Measurements from ENCODE around the gene RNF39. TPM values are rescaled to one million over a fixed set of nuclear protein-coding genes. Genes with fewer than 3 reads are reported as not detected.
"Not testable (repeated sequence)": the region's sequence is repeated elsewhere in the genome, so short reads cannot be mapped to it uniquely, and the experiment has no call there.

The RNF39 gene
- total RNA-seq, 1 donor from 2014 or later, result not detected

DNA sequence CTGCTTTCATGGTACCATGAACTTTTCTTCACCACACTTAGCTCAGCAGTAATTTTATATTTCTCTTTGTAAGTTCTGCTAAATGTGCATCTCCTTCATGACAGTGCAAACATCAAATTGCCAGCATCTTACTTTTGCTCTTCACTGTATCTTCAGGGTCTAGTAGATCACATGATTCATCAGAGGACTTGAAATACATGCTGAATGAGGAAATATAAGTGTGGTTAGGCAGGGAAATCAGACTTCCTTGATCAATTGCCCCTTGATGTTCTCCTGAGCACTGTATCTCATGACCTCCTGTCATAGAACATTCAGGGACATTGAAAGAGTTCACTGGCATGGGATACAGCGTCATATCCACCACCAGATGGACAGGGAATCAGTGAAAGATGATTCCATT, 39.8 kb downstream of the RNF39 start:
- ATAC-seq (no peak), DNase-seq (ENCODE audit: low spot score) (no peak)
- intact Hi-C loops (cut with DNase I), result no loop called here

GRCh38 chr6:30033440-30033839, 42.1 kb downstream of the RNF39 start:
- ATAC-seq; intact Hi-C loops (cut with DNase I); DNase-seq (ENCODE audit: low spot score): not testable (repeated sequence)

GRCh38 chr6:30031381-30031780, 44.2 kb downstream of the RNF39 start:
- DNase-seq (ENCODE audit: low spot score) (no peak), ATAC-seq (no peak)
- intact Hi-C loops (cut with DNase I), result no loop called here

DNA sequence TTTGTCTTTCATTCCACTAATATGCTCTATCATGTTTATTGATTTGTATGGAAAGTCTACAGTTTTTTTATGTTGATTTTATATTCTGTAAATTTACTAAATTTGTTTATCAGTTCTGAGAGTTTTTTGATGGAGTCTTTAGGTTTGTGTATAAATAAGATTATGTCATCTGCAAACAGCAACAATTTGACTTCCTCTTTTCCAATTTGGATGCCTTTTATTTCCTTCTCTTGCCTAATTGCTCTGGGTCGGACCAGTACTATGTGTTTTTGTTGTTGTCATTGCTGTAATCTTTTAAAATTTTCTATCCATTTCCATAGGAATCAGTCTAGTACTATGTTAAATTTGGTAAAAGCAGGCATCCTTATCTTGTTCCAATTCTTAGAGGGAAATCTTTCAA, 46.0 kb downstream of the RNF39 start:
- ATAC-seq, result no peak
- intact Hi-C loops (cut with DNase I), result no loop called here
- no peak for DNase-seq (ENCODE audit: low spot score)

GRCh38 chr6:30025186-30025585, 50.4 kb downstream of the RNF39 start:
- ATAC-seq (no peak), DNase-seq (ENCODE audit: low spot score) (no peak)
- intact Hi-C loops (cut with DNase I), result no loop called here

DNA sequence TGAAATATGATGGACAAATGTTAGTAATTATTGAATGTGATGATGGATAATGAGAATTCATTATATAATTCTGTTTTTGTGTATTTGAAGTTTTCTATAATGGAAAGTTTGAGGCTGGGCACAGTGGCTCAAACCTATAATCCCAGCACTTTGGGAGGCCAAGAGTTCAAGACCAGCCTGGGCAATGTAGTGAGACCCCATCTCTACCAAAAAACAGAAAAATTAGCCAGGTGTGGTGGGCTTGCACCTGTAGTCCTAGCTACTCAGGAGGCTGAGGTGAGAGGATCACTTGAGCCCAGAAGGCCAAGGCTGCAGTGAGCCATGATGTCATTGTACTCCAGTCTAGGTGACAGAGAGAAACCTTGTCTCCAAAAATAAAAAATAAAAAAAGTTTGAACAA, 52.9 kb downstream of the RNF39 start:
- ATAC-seq; DNase-seq (ENCODE audit: low spot score); intact Hi-C loops (cut with DNase I): not testable (repeated sequence)

DNA sequence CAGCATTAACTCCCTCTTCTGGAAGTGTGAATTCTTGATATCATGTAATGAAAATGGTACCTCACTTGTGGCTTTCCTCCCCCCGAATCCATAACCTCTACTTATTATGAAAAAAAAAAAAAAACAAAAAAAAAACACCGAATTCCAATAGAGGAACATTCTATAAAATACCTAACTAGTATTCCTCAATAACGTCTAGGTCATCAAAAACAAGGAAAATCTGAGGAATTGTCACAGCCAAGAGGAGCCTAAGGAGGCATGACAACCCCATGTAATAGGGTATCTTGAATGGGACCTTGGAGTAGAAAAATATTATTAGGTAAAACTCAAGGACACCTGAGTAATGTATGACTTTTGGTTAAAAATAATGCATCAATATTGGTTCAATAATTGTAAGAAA, 53.4 kb downstream of the RNF39 start:
- ATAC-seq (no peak), DNase-seq (ENCODE audit: low spot score) (no peak)
- intact Hi-C loops (cut with DNase I), result no loop called here

DNA sequence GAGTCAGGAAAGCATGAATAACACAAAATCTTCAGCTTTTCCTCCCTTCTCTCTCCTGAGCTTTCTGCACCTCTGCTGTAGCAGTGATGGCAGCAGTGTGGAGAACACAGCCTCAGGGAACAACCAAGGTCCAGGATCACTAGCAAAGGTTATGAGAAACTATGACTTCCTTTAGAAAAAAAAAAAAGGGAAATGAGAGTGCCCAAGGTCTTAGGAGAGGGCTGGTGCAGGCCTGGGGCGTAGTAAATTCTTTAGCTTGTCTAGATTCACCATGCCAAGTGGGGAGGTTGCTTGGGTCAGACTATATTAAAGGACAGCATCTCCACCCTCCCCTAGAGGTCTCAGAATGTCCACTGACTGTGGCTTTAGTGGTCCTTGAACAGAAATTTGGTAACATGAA, 54.9 kb downstream of the RNF39 start:
- ATAC-seq (no peak), DNase-seq (ENCODE audit: low spot score) (no peak)
- intact Hi-C loops (cut with DNase I), result no loop called here

Other genes with a start within 250 kb of the RNF39 start
- 1.2 TPM for gene HLA-G, start 247.9 kb downstream of the RNF39 start, total RNA-seq
- 405 TPM for gene HLA-A, start 133.2 kb downstream of the RNF39 start, total RNA-seq
- 16.6 TPM for gene POLR1H, start 14.5 kb downstream of the RNF39 start, total RNA-seq
- 38.3 TPM for gene PPP1R11, start 8.6 kb downstream of the RNF39 start, total RNA-seq
- not detected for gene TRIM31, start 37.3 kb upstream of the RNF39 start, total RNA-seq
- not detected for gene TRIM40, start 60.4 kb upstream of the RNF39 start, total RNA-seq
- 0.62 TPM for gene TRIM10, start 85.4 kb upstream of the RNF39 start, total RNA-seq
- not detected for gene TRIM15, start 87.8 kb upstream of the RNF39 start, total RNA-seq
- gene TRIM26, start 137.6 kb upstream of the RNF39 start, total RNA-seq, result 42.6 TPM

All from sciatic nerve (tissue), 2 donors.